Suprapubic skin (tissue), 4 donors: ENCODE data around the gene ISL1. TPM values are rescaled to one million over a fixed set of nuclear protein-coding genes. Genes with fewer than 3 reads are reported as not detected.

ENCODE experiments used
- DNase-seq, 2 donors: peaks; one replicate each; pipeline ENCODE4 v3.0.0-alpha.2; 2019; ENCODE audit warnings: low spot score in 2 of 2
- H3K27ac ChIP-seq: fragments of 200-600 bp; sonication (generic); one replicate; pipeline ENCODE4 v1.5.1; 2019
- H3K27me3 ChIP-seq: fragments of 200-600 bp; sonication (generic); one replicate; pipeline ENCODE4 v1.5.1; 2019
- H3K36me3 ChIP-seq: fragments of 200-600 bp; sonication (generic); one replicate; pipeline ENCODE4 v1.5.1; 2019
- H3K4me1 ChIP-seq: fragments of 200-600 bp; sonication (generic); one replicate; pipeline ENCODE4 v1.5.1; 2019
- H3K4me3 ChIP-seq: fragments of 200-600 bp; sonication (generic); one replicate; pipeline ENCODE4 v1.5.1; 2019; ENCODE audit warnings: mild to moderate bottlenecking
- H3K9me3 ChIP-seq: fragments of 200-600 bp; sonication (generic); one replicate; pipeline ENCODE4 v1.5.1; 2019
- CTCF ChIP-seq, 2 donors: fragments of 200-600 bp in 1 of 2; fragments of 450-650 bp in 1 of 2; sonication (generic) in 1 of 2; IDR thresholded peaks; one replicate each; pipeline ENCODE4 v1.5.1; 2016 to 2019; ENCODE audit warnings: antibody characterized with exemption in 2 of 2, mild to moderate bottlenecking in 1 of 2, moderate library complexity in 1 of 2
- EP300 ChIP-seq: sonication (generic); formaldehyde crosslinking; IDR thresholded peaks from one replicate; pipeline ENCODE4 v1.6.1; 2017; ENCODE audit warnings: antibody characterized with exemption
- POLR2A ChIP-seq, 2 donors: fragments of 450-650 bp; IDR thresholded peaks; one replicate each; pipeline ENCODE4 v1.6.1; 2017; ENCODE audit warnings: antibody characterized with exemption in 2 of 2, mild to moderate bottlenecking in 2 of 2, moderate library complexity in 2 of 2
- POLR2AphosphoS5 ChIP-seq, 3 donors: sonication (generic); formaldehyde crosslinking; IDR thresholded peaks; one replicate each; pipeline ENCODE4 v1.6.1; 2017; ENCODE audit warnings: antibody characterized with exemption in 3 of 3
- WGBS: methylation state at CpG from one replicate; pipeline ENCODE4 v1.1.5; 2018; 5-methylcytosine and 5-hydroxymethylcytosine counted together
- total RNA-seq, 4 donors: library from RNA; depleted of rRNA; stranded (reverse); fragments of >200 nt; gene quantifications; one replicate each; pipeline ENCODE4 v1.1.0, GENCODE V29; 2016

Gene ISL1
- total RNA-seq, 4 donors from 2014 or later: 1.1 to 3.3 (median 1.6) TPM; not detected in 1

GRCh38 chr5:51378061-51378409 is 5.2 kb upstream of the ISL1 start:
- TF ChIP-seq POLR2A (IDR thresholded peaks at IDR 0.05): no peak
- TF ChIP-seq POLR2AphosphoS5 (IDR thresholded peaks at IDR 0.05): no peak
- no peak for TF ChIP-seq EP300
- peaks cover 75% of the 10 kb centered on the region for H3K27me3 ChIP-seq
- 36% methylated on average over 12 of the region's 12 CpGs for WGBS

GRCh38 chr5:51378448-51379330 is 4.6 kb upstream of the ISL1 start:
- H3K4me3 ChIP-seq: peak overlapping the region; percentile 35
- no peaks in the 10 kb centered on the region for H3K9me3 ChIP-seq
- H3K36me3 ChIP-seq: no peaks in the 10 kb centered on the region
- H3K27me3 ChIP-seq: peaks cover 81% of the 10 kb centered on the region
- peaks cover 35% of the 10 kb centered on the region for H3K4me1 ChIP-seq
- WGBS: 22% methylated on average over 33 of the region's 37 CpGs
- TF ChIP-seq POLR2A (IDR thresholded peaks at IDR 0.05) (no peak), POLR2AphosphoS5 (IDR thresholded peaks at IDR 0.05) (no peak), EP300 (no peak), CTCF (IDR thresholded peaks at IDR 0.05) (no peak)
- DNase-seq: no peak
- no peak overlapping the region for H3K27ac ChIP-seq

More at GRCh38 chr5:51378061-51378409, 5.2 kb upstream of the ISL1 start:
- Histone ChIP-seq H3K4me1 (peaks cover 28% of the 10 kb centered on the region), H3K9me3 (no peaks in the 10 kb centered on the region), H3K4me3 (no peak overlapping the region), H3K27ac (no peak overlapping the region), H3K36me3 (no peaks in the 10 kb centered on the region)
- no peak for DNase-seq

GRCh38 chr5:51379331-51379700 is 3.9 kb upstream of the ISL1 start:
- Histone ChIP-seq H3K9me3 (no peaks in the 10 kb centered on the region), H3K4me3 (peak overlapping the region; percentile 35), H3K4me1 (peaks cover 40% of the 10 kb centered on the region), H3K27me3 (peaks cover 88% of the 10 kb centered on the region), H3K27ac (no peak overlapping the region), H3K36me3 (no peaks in the 10 kb centered on the region)
- WGBS: 21% methylated on average over 4 of the region's 4 CpGs
- no peak for DNase-seq
- TF ChIP-seq EP300 (no peak), POLR2A (IDR thresholded peaks at IDR 0.05) (no peak), CTCF (IDR thresholded peaks at IDR 0.05) (no peak), POLR2AphosphoS5 (IDR thresholded peaks at IDR 0.05) (no peak)

GRCh38 chr5:51380603-51381207 is 2.5 kb upstream of the ISL1 start:
- H3K27ac ChIP-seq: no peak overlapping the region
- DNase-seq: no peak
- no peaks in the 10 kb centered on the region for H3K9me3 ChIP-seq
- TF ChIP-seq CTCF (IDR thresholded peaks at IDR 0.05) (peak in 1 of 2 donors; percentile 59), POLR2AphosphoS5 (IDR thresholded peaks at IDR 0.05) (no peak)
- no peak overlapping the region for H3K4me3 ChIP-seq
- H3K36me3 ChIP-seq: no peaks in the 10 kb centered on the region
- 8% methylated on average over 7 of the region's 7 CpGs for WGBS
- peaks cover 42% of the 10 kb centered on the region for H3K4me1 ChIP-seq
- peaks cover 96% of the 10 kb centered on the region for H3K27me3 ChIP-seq

GRCh38 chr5:51381761-51382474 is 1.3 kb upstream of the ISL1 start:
- peaks cover 98% of the 10 kb centered on the region for H3K27me3 ChIP-seq
- 12% methylated on average over 19 of the region's 19 CpGs for WGBS
- no peak overlapping the region for H3K27ac ChIP-seq
- peaks cover 44% of the 10 kb centered on the region for H3K4me1 ChIP-seq
- peak overlapping the region; percentile 55 for H3K4me3 ChIP-seq
- no peak for TF ChIP-seq POLR2A (IDR thresholded peaks at IDR 0.05)
- no peak for TF ChIP-seq EP300
- TF ChIP-seq CTCF (IDR thresholded peaks at IDR 0.05): no peak
- no peak for TF ChIP-seq POLR2AphosphoS5 (IDR thresholded peaks at IDR 0.05)
- DNase-seq: no peak
- no peaks in the 10 kb centered on the region for H3K9me3 ChIP-seq
- H3K36me3 ChIP-seq: no peaks in the 10 kb centered on the region
